Small intestine (tissue), 7 donors: ENCODE data around the gene EHD2. TPM values are rescaled to one million over a fixed set of nuclear protein-coding genes. Genes with fewer than 3 reads are reported as not detected.

Experiments
- DNase-seq, 2 donors: peaks; one replicate each; pipeline versions ENCODE4 v3.0.0 to v3.0.0-alpha.2; 2013
- FAIRE-seq: peaks from 2 replicates; lab custom pipeline; 2012; peaks lifted over from hg19 to GRCh38; lab: Jason Lieb, UNC
- H3K27ac ChIP-seq, 3 donors: one replicate each; pipeline ENCODE4 v1.5.1; 2013; ENCODE audit warnings: low read length in 2 of 3, mild to moderate bottlenecking in 2 of 3, control low read depth in 1 of 3, inconsistent platforms in 1 of 3, low read depth in 1 of 3, moderate library complexity in 1 of 3
- H3K27me3 ChIP-seq, 3 donors: one replicate each; pipeline ENCODE4 v1.6.1; 2013; ENCODE audit warnings: low read length in 3 of 3, inconsistent platforms in 1 of 3; ENCODE audit not compliant: control insufficient read depth in 3 of 3, insufficient read depth in 3 of 3
- H3K36me3 ChIP-seq, 3 donors: one replicate each; pipeline ENCODE4 v1.6.1; 2013; ENCODE audit warnings: low read length in 3 of 3, inconsistent platforms in 1 of 3, low read depth in 1 of 3, mild to moderate bottlenecking in 1 of 3, moderate library complexity in 1 of 3; ENCODE audit not compliant: control insufficient read depth in 3 of 3, insufficient read depth in 2 of 3
- H3K4me1 ChIP-seq, 3 donors: one replicate each; pipeline ENCODE4 v1.6.1; 2013; ENCODE audit warnings: low read length in 2 of 3, inconsistent platforms in 1 of 3, low read depth in 1 of 3, mild to moderate bottlenecking in 1 of 3, moderate library complexity in 1 of 3; ENCODE audit not compliant: control insufficient read depth in 3 of 3, insufficient read depth in 2 of 3
- H3K4me3 ChIP-seq, 3 donors: one replicate each; pipeline ENCODE4 v1.5.1; 2013; ENCODE audit warnings: low read length in 3 of 3, control low read depth in 1 of 3, inconsistent platforms in 1 of 3, low read depth in 1 of 3, mild to moderate bottlenecking in 1 of 3, moderate library complexity in 1 of 3
- H3K9me3 ChIP-seq, 2 donors: one replicate each; pipeline ENCODE4 v1.6.1; 2013; ENCODE audit warnings: low read depth in 1 of 2, low read length in 1 of 2; ENCODE audit not compliant: control insufficient read depth in 2 of 2, insufficient read depth in 1 of 2
- WGBS, 3 donors: extraction: QIAGEN DNeasy Blood & Tissue Kit; methylation state at CpG; one replicate each; pipeline ENCODE4 v1.1.7; 2013; 5-methylcytosine and 5-hydroxymethylcytosine counted together
- polyA plus RNA-seq, 4 donors: library from polyadenylated mRNA; stranded (reverse) in 3 of 4; unstranded in 1 of 4; fragments of 200-250 nt in 3 of 4; fragments of 120-200 nt in 1 of 4; gene quantifications; one replicate each; pipeline versions ENCODE4 v1.2.1 to v1.2.3, GENCODE V29; 2013
- donor health status: healthy with polysubstance abuse.
- donor health status: control.
- donor health status: control.
- donor health status: Bipolar disorder and iron deficiency.
- donor health status: healthy.

Gene EHD2
- polyA plus RNA-seq, 4 donors = 0.89 to 35.1 (median 12.4) TPM

DNA sequence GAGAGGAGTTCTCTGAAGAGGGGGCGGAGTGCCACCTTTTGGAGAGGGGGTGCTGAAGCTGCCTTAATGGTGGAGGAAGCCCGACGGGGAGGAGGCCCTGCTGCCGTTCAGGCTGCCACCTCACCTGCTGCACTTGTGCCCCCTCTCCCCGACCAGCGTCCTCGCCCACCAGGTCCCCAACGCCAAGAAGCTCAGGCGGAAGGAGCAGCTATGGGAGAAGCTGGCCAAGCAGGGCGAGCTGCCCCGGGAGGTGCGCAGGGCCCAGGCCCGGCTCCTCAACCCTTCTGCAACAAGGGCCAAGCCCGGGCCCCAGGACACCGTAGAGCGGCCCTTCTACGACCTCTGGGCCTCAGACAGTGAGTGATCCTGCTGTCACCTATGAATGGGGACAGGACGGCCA is 37.5 kb downstream of the EHD2 start:
- Histone ChIP-seq H3K4me3 (no peak overlapping the region), H3K4me1 (peaks cover 0 to 9% (median 4%) of the 10 kb centered on the region in 3 donors), H3K36me3 (peaks cover 12 to 87% (median 34%) of the 10 kb centered on the region in 3 donors), H3K27me3 (no peaks in the 10 kb centered on the region), H3K9me3 (no peaks in the 10 kb centered on the region), H3K27ac (no peak overlapping the region)
- no peak for DNase-seq
- FAIRE-seq = no peak
- 95 to 98% (median 96%) methylated on average over 18 of the region's 18 CpGs for WGBS, 3 donors

GRCh38 chr19:47752440-47753211 is 39.4 kb downstream of the EHD2 start:
- Histone ChIP-seq H3K4me3 (no peak overlapping the region), H3K9me3 (no peaks in the 10 kb centered on the region), H3K36me3 (peaks cover 15 to 95% (median 41%) of the 10 kb centered on the region in 3 donors), H3K27ac (no peak overlapping the region), H3K27me3 (no peaks in the 10 kb centered on the region), H3K4me1 (peaks cover 0 to 10% (median 0%) of the 10 kb centered on the region in 3 donors)
- 83 to 88% (median 87%) methylated on average over 27 of the region's 27 CpGs for WGBS, 3 donors
- DNase-seq (no peak), FAIRE-seq (no peak)

DNA sequence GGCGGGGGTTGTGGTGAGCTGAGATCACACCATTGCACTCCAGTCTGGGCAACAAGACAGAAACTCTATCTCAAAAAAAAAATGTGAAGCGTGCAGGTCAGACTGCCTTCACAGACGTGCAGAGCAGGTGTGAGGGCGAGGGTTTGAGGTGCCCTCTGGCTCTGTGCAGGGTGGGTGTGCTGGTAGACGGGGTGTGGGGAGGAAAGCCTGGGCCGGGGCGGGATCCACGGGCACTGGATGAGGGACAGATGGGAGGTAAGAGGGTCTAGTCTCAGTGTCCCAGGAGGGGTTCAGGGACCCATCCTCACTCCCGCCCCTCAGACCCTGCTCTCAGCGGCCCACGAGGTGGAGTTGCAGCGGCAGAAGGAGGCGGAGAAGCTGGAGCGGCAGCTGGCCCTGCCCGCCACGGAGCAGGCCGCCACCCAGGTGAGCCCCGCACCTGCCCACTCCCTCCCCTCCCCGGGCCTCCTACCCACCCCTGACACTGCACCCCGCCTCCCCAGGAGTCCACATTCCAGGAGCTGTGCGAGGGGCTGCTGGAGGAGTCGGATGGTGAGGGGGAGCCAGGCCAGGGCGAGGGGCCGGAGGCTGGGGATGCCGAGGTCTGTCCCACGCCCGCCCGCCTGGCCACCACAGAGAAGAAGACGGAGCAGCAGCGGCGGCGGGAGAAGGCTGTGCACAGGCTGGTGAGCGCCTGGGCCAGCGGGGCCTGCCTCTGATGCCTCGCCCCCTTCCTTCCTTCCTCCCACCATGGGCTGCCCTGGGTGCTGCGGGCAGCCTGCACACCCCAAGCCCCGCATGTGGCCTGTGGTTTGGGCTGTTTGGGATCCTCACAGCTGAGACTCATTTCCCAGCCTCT is 41.2 kb downstream of the EHD2 start:
- 70 to 92% (median 82%) methylated on average over 19 to 37 of the region's 37 CpGs for WGBS, 3 donors
- no peak for DNase-seq
- Histone ChIP-seq H3K27me3 (no peaks in the 10 kb centered on the region), H3K4me3 (no peak overlapping the region), H3K36me3 (peaks cover 9 to 91% (median 44%) of the 10 kb centered on the region in 3 donors), H3K27ac (no peak overlapping the region), H3K4me1 (peaks cover 0 to 16% (median 0%) of the 10 kb centered on the region in 3 donors), H3K9me3 (no peaks in the 10 kb centered on the region)
- no peak for FAIRE-seq

GRCh38 chr19:47755065-47755761 is 42.0 kb downstream of the EHD2 start:
- peaks cover 0 to 16% (median 0%) of the 10 kb centered on the region in 3 donors for H3K4me1 ChIP-seq
- H3K27me3 ChIP-seq = no peaks in the 10 kb centered on the region
- no peaks in the 10 kb centered on the region for H3K9me3 ChIP-seq
- peaks cover 9 to 89% (median 37%) of the 10 kb centered on the region in 3 donors for H3K36me3 ChIP-seq
- no peak for DNase-seq
- H3K27ac ChIP-seq = no peak overlapping the region
- 89 to 93% (median 92%) methylated on average over 29 to 36 of the region's 36 CpGs for WGBS, 3 donors
- FAIRE-seq = no peak
- no peak overlapping the region for H3K4me3 ChIP-seq

- Histone ChIP-seq H3K36me3 (peaks cover 6 to 88% (median 34%) of the 10 kb centered on the region in 3 donors), H3K27ac (peak overlapping the region in 2 of 3 donors; percentile 83 to 97), H3K9me3 (no peaks in the 10 kb centered on the region), H3K27me3 (no peaks in the 10 kb centered on the region), H3K4me1 (peaks cover 0 to 16% (median 0%) of the 10 kb centered on the region in 3 donors), H3K4me3 (no peak overlapping the region)
- DNase-seq = no peak
- 83 to 93% (median 91%) methylated on average over 26 to 28 of the region's 28 CpGs for whole genome bisulfite sequencing, 3 donors
- FAIRE-seq = no peak
These were observed 42.8 kb downstream of the EHD2 start for GRCh38 chr19:47755762-47756626.

DNA sequence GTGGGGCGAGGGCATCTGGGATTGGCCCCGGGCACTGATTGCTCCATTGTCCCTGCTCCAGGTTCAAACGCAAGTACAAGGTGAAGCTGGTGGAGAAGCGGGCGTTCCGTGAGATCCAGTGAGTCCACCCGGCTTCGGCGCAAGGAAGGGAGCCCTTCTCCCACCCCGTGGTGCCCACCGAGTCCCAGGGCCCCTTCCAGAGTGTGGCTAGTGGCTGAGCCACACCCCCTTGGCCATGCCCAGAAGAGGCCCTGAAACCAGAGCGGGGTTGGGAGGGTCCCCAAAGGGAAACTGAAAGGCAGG is 43.4 kb downstream of the EHD2 start:
- peaks cover 6 to 82% (median 33%) of the 10 kb centered on the region in 3 donors for H3K36me3 ChIP-seq
- peak overlapping the region; percentile 83 to 97 (median 84) for H3K27ac ChIP-seq
- peaks cover 0 to 16% (median 0%) of the 10 kb centered on the region in 3 donors for H3K4me1 ChIP-seq
- FAIRE-seq (no peak), DNase-seq (no peak)
- no peak overlapping the region for H3K4me3 ChIP-seq
- no peaks in the 10 kb centered on the region for H3K27me3 ChIP-seq
- WGBS, 3 donors = 76 to 93% (median 79%) methylated on average over 12 of the region's 12 CpGs
- no peaks in the 10 kb centered on the region for H3K9me3 ChIP-seq

DNA sequence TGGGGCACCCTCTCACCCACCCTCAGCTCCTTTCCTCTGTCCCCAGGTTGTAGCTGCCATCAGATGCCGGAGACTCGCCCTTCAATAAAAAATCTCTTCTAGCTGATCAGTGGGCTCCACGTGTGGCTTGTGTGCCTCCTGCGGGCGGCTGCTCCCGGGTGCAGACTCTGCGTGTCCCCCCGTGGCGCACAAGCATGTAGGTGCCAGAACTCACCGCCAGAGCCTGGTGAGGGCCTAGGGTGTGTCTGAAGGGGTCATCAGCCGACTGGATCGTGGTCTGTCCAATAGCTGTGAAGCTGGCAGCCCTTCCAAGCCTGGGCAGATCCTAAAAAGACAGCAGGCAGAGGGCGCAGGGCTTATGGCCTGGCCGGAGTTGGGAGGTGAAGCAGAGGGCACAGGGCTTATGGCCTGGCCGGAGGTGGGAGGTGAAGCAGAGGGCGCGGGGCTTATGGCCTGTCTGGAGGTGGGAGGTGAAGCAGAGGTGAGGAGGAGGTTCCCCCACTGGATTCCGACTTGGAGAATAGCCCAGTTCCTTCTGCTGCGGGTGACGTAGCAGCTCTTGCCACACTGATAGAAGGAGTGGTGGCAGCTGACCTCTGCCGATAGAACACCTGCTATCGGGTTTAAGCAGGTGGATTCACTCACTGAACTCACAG is 43.9 kb downstream of the EHD2 start:
- FAIRE-seq (no peak), DNase-seq (peak; percentile 67 to 92)
- Histone ChIP-seq H3K4me1 (peaks cover 0 to 16% (median 0%) of the 10 kb centered on the region in 3 donors), H3K36me3 (peaks cover 6 to 78% (median 33%) of the 10 kb centered on the region in 3 donors), H3K4me3 (no peak overlapping the region), H3K9me3 (no peaks in the 10 kb centered on the region), H3K27me3 (no peaks in the 10 kb centered on the region), H3K27ac (peak overlapping the region; percentile 83 to 97 (median 84))
- 40 to 73% (median 56%) methylated on average over 22 of the region's 22 CpGs for WGBS, 3 donors
